Liver (tissue), 9 donors: ENCODE measurements around the gene PLEKHM2. TPM values are rescaled to one million over a fixed set of nuclear protein-coding genes. Genes with fewer than 3 reads are reported as not detected.

Source experiments
- DNase-seq: peaks from one replicate; pipeline ENCODE4 v3.0.0-alpha.2; 2017; ENCODE audit warnings: low spot score
- H3K27ac ChIP-seq, 2 donors: one replicate each; pipeline ENCODE4 v1.7.0; 2013; ENCODE audit warnings: inconsistent platforms in 2 of 2, low read length in 2 of 2, control low read depth in 1 of 2, low read depth in 1 of 2, mild to moderate bottlenecking in 1 of 2
- H3K27me3 ChIP-seq, 4 donors: one replicate each; pipeline versions ENCODE4 v1.6.1 to v1.7.0; 2013; ENCODE audit warnings: low read length in 3 of 4, inconsistent platforms in 1 of 4, mild to moderate bottlenecking in 1 of 4, moderate library complexity in 1 of 4; ENCODE audit not compliant: control insufficient read depth in 4 of 4, insufficient read depth in 4 of 4
- H3K36me3 ChIP-seq, 4 donors: one replicate each; pipeline versions ENCODE4 v1.6.1 to v1.7.0; 2013; ENCODE audit warnings: low read length in 3 of 4, mild to moderate bottlenecking in 3 of 4, low read depth in 1 of 4, moderate library complexity in 1 of 4; ENCODE audit not compliant: control insufficient read depth in 4 of 4, insufficient read depth in 3 of 4
- H3K4me1 ChIP-seq, 4 donors: one replicate each; pipeline versions ENCODE4 v1.6.1 to v1.7.0; 2013; ENCODE audit warnings: low read length in 3 of 4, mild to moderate bottlenecking in 3 of 4, moderate library complexity in 1 of 4; ENCODE audit not compliant: control insufficient read depth in 4 of 4, insufficient read depth in 4 of 4
- H3K4me3 ChIP-seq, 3 donors: one replicate each; pipeline versions ENCODE4 v1.6.1 to v1.7.0; 2013; ENCODE audit warnings: low read length in 3 of 3, control low read depth in 1 of 3, low read depth in 1 of 3, mild to moderate bottlenecking in 1 of 3
- H3K9ac ChIP-seq, 2 donors: one replicate each; pipeline ENCODE4 v1.7.0; 2013; ENCODE audit warnings: low read length in 2 of 2, mild to moderate bottlenecking in 2 of 2, moderate library complexity in 2 of 2, control low read depth in 1 of 2, low read depth in 1 of 2
- H3K9me3 ChIP-seq, 4 donors: one replicate each; pipeline versions ENCODE4 v1.6.1 to v1.7.0; 2013; ENCODE audit warnings: low read length in 3 of 4; ENCODE audit not compliant: control insufficient read depth in 4 of 4
- EGR1 ChIP-seq, 2 donors: IDR thresholded peaks; 2 replicates each; pipeline ENCODE4 v1.6.1; 2016 to 2018; ENCODE audit warnings: antibody characterized with exemption in 2 of 2, low read depth in 2 of 2
- FOXA1 ChIP-seq: IDR thresholded peaks from 2 replicates; pipeline ENCODE4 v1.6.1; 2016; ENCODE audit warnings: antibody characterized with exemption
- FOXA2 ChIP-seq: IDR thresholded peaks from 2 replicates; pipeline ENCODE4 v1.6.1; 2016; ENCODE audit warnings: antibody characterized with exemption
- GABPA ChIP-seq, 2 donors: IDR thresholded peaks in 1 of 2; conservative IDR thresholded peaks in 1 of 2; 2 replicates each; pipeline ENCODE4 v1.6.1; 2016; ENCODE audit warnings: antibody characterized with exemption in 2 of 2, mild to moderate bottlenecking in 1 of 2, moderate library complexity in 1 of 2
- HNF4A ChIP-seq, 2 donors: conservative IDR thresholded peaks; 2 replicates each; pipeline ENCODE4 v1.6.1; 2016; ENCODE audit warnings: antibody characterized with exemption in 2 of 2, mild to moderate bottlenecking in 2 of 2
- HNF4G ChIP-seq: IDR thresholded peaks from 2 replicates; pipeline ENCODE4 v1.6.1; 2016; ENCODE audit warnings: antibody characterized with exemption
- JUND ChIP-seq, 2 donors: IDR thresholded peaks; 2 replicates each; pipeline ENCODE4 v1.6.1; 2016; ENCODE audit warnings: antibody characterized with exemption in 2 of 2
- NR2F2 ChIP-seq: IDR thresholded peaks from 2 replicates; pipeline ENCODE4 v1.6.1; 2016; ENCODE audit warnings: antibody characterized with exemption
- RAD21 ChIP-seq, 2 donors: IDR thresholded peaks; 2 replicates each; pipeline ENCODE4 v1.6.1; 2016; ENCODE audit warnings: antibody characterized with exemption in 2 of 2, mild to moderate bottlenecking in 2 of 2
- RXRA ChIP-seq, 2 donors: IDR thresholded peaks; 2 replicates each; pipeline ENCODE4 v1.6.1; 2017 to 2018; ENCODE audit warnings: antibody characterized with exemption in 2 of 2, mild to moderate bottlenecking in 1 of 2
- SP1 ChIP-seq: IDR thresholded peaks from 2 replicates; pipeline ENCODE4 v1.6.1; 2018; ENCODE audit warnings: antibody characterized with exemption, mild to moderate bottlenecking
- TAF1 ChIP-seq: conservative IDR thresholded peaks from 2 replicates; pipeline ENCODE4 v1.6.1; 2016; ENCODE audit warnings: antibody characterized with exemption, mild to moderate bottlenecking
- YY1 ChIP-seq: IDR thresholded peaks from 2 replicates; pipeline ENCODE4 v1.6.1; 2016; ENCODE audit warnings: antibody characterized with exemption, mild to moderate bottlenecking
- WGBS: extraction: QIAGEN DNeasy Blood & Tissue Kit; methylation state at CpG from one replicate; pipeline ENCODE4 v1.1.7; 2013; 5-methylcytosine and 5-hydroxymethylcytosine counted together
- polyA plus RNA-seq, 2 donors: library from polyadenylated mRNA; stranded (reverse) in 1 of 2; unstranded in 1 of 2; fragments of 200-250 nt in 1 of 2; fragments of >200 nt in 1 of 2; fragmentation: Nextera tagmentation in 1 of 2; extraction: Ambion mirVana in 1 of 2; gene quantifications; one replicate each; pipeline versions ENCODE4 v1.2.1 to v1.2.3, GENCODE V29; 2013 to 2015
- total RNA-seq, 2 donors: library from RNA; depleted of rRNA; stranded (reverse); fragments of >200 nt; gene quantifications; one replicate each; pipeline ENCODE4 v1.2.3, GENCODE V29; 2014
- TF ChIP-seq, protein P1 (sequence below): IDR thresholded peaks from 2 replicates; pipeline ENCODE4 v1.6.1; 2016; ENCODE audit warnings: antibody characterized with exemption, mild to moderate bottlenecking
- TF ChIP-seq, protein P2 (sequence below): fragments of 150-350 bp; IDR thresholded peaks from 2 replicates; pipeline ENCODE4 v1.5.1; 2017; ENCODE audit warnings: improper control_type of control experiment, low read depth, low read length; ENCODE audit not compliant: missing input control
- TF ChIP-seq, protein P3 (sequence below): IDR thresholded peaks from 2 replicates; pipeline ENCODE4 v1.6.1; 2016; ENCODE audit warnings: antibody characterized with exemption
- TF ChIP-seq, protein P4 (sequence below): IDR thresholded peaks from 2 replicates; pipeline ENCODE4 v1.6.1; 2016; ENCODE audit warnings: antibody characterized with exemption
- TF ChIP-seq, protein P5 (sequence below): IDR thresholded peaks from 2 replicates; pipeline ENCODE4 v1.6.1; 2016; ENCODE audit warnings: antibody characterized with exemption
- donor health status: healthy.
- donor health status: healthy.
- donor health status: healthy.
- donor health status: healthy.
- donor health status: healthy.

Gene PLEKHM2
- total and polyA plus RNA-seq, 4 donors: 4.1 to 22.6 (median 17.0) TPM

DNA sequence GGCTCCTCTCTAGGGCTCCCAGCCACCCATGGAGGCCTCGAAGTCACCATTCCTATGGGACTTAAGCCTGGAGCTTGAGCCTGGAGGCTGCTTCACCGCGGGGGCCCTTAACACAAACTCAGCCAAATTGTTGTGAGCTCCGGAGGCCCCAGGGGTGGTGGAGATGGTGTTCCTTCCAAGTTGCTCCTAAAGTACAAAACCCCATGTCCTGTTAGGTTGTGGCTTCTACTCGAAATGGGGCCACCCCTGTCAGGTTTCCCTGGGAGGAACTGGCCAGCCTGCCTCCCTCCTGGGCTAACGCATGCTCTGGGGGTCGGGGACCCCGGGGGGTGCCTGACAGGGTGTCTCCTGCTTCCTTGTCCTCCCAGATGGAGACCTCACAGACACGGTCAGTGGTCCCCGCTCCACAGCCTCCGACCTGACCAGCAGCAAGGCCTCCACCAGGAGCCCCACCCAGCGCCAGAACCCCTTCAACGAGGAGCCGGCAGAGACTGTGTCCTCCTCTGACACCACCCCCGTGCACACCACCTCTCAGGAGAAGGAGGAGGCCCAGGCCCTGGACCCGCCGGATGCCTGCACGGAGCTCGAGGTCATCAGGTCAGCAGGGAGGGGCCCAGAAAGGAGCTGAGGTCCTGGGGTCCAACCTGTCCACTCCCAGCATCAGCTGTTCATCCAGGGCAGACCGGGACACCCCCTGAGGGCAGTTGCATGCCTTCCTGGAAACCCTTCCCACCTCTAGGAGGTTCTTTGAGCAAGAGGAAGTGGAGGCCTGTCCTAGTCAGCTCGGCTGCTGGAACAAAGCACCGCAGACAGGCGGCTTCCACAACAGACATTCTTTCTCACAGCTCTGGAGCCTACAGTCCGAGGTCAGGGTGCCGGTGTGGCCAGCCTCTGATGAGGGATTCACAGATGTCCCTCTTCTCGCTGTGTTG is 41.1 kb downstream of the PLEKHM2 start:
- peaks cover 0 to 5% (median 0%) of the 10 kb centered on the region in 4 donors for H3K4me1 ChIP-seq
- no peak overlapping the region for H3K27ac ChIP-seq
- H3K9me3 ChIP-seq: no peaks in the 10 kb centered on the region
- H3K27me3 ChIP-seq: no peaks in the 10 kb centered on the region
- H3K36me3 ChIP-seq: peaks cover 14 to 56% (median 28%) of the 10 kb centered on the region in 4 donors
- H3K9ac ChIP-seq: no peak overlapping the region
- no peak for TF ChIP-seq SP1
- no peak for TF ChIP-seq GABPA (IDR thresholded peaks at IDR 0.05 in 1 of 2, conservative IDR thresholded peaks at IDR 0.05 in 1 of 2)
- TF ChIP-seq JUND (IDR thresholded peaks at IDR 0.05): no peak
- no peak for TF ChIP-seq TAF1
- TF ChIP-seq HNF4A (conservative IDR thresholded peaks at IDR 0.05): no peak
- TF ChIP-seq FOXA1: no peak
- no peak for TF ChIP-seq NR2F2
- no peak for TF ChIP-seq RXRA (IDR thresholded peaks at IDR 0.05)
- TF ChIP-seq HNF4G: no peak
- TF ChIP-seq, protein P1, sequence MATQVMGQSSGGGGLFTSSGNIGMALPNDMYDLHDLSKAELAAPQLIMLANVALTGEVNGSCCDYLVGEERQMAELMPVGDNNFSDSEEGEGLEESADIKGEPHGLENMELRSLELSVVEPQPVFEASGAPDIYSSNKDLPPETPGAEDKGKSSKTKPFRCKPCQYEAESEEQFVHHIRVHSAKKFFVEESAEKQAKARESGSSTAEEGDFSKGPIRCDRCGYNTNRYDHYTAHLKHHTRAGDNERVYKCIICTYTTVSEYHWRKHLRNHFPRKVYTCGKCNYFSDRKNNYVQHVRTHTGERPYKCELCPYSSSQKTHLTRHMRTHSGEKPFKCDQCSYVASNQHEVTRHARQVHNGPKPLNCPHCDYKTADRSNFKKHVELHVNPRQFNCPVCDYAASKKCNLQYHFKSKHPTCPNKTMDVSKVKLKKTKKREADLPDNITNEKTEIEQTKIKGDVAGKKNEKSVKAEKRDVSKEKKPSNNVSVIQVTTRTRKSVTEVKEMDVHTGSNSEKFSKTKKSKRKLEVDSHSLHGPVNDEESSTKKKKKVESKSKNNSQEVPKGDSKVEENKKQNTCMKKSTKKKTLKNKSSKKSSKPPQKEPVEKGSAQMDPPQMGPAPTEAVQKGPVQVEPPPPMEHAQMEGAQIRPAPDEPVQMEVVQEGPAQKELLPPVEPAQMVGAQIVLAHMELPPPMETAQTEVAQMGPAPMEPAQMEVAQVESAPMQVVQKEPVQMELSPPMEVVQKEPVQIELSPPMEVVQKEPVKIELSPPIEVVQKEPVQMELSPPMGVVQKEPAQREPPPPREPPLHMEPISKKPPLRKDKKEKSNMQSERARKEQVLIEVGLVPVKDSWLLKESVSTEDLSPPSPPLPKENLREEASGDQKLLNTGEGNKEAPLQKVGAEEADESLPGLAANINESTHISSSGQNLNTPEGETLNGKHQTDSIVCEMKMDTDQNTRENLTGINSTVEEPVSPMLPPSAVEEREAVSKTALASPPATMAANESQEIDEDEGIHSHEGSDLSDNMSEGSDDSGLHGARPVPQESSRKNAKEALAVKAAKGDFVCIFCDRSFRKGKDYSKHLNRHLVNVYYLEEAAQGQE: no peak
- TF ChIP-seq, protein P2, sequence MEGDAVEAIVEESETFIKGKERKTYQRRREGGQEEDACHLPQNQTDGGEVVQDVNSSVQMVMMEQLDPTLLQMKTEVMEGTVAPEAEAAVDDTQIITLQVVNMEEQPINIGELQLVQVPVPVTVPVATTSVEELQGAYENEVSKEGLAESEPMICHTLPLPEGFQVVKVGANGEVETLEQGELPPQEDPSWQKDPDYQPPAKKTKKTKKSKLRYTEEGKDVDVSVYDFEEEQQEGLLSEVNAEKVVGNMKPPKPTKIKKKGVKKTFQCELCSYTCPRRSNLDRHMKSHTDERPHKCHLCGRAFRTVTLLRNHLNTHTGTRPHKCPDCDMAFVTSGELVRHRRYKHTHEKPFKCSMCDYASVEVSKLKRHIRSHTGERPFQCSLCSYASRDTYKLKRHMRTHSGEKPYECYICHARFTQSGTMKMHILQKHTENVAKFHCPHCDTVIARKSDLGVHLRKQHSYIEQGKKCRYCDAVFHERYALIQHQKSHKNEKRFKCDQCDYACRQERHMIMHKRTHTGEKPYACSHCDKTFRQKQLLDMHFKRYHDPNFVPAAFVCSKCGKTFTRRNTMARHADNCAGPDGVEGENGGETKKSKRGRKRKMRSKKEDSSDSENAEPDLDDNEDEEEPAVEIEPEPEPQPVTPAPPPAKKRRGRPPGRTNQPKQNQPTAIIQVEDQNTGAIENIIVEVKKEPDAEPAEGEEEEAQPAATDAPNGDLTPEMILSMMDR: no peak
- TF ChIP-seq, protein P3, sequence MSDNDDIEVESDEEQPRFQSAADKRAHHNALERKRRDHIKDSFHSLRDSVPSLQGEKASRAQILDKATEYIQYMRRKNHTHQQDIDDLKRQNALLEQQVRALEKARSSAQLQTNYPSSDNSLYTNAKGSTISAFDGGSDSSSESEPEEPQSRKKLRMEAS: no peak
- TF ChIP-seq, protein P4, sequence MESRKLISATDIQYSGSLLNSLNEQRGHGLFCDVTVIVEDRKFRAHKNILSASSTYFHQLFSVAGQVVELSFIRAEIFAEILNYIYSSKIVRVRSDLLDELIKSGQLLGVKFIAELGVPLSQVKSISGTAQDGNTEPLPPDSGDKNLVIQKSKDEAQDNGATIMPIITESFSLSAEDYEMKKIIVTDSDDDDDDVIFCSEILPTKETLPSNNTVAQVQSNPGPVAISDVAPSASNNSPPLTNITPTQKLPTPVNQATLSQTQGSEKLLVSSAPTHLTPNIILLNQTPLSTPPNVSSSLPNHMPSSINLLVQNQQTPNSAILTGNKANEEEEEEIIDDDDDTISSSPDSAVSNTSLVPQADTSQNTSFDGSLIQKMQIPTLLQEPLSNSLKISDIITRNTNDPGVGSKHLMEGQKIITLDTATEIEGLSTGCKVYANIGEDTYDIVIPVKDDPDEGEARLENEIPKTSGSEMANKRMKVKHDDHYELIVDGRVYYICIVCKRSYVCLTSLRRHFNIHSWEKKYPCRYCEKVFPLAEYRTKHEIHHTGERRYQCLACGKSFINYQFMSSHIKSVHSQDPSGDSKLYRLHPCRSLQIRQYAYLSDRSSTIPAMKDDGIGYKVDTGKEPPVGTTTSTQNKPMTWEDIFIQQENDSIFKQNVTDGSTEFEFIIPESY: no peak
- no peak for TF ChIP-seq FOXA2
- TF ChIP-seq, protein P5, sequence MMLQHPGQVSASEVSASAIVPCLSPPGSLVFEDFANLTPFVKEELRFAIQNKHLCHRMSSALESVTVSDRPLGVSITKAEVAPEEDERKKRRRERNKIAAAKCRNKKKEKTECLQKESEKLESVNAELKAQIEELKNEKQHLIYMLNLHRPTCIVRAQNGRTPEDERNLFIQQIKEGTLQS: no peak
- TF ChIP-seq EGR1 (IDR thresholded peaks at IDR 0.05; ENCODE audit: low read depth in 2 of 2): no peak
- TF ChIP-seq YY1: no peak
- TF ChIP-seq RAD21 (IDR thresholded peaks at IDR 0.05): no peak
- 86% methylated on average over 26 of the region's 26 CpGs for WGBS
- no peak overlapping the region for H3K4me3 ChIP-seq
- DNase-seq: no peak
